Measurements from ENCODE around the gene SLN. TPM values are rescaled to one million over a fixed set of nuclear protein-coding genes. Genes with fewer than 3 reads are reported as not detected.

Gene SLN
- total RNA-seq, 1 experiment from 2014 or later = not detected

- Histone ChIP-seq H3K14ac (ENCODE audit: insufficient read depth, low read length) (no peak overlapping the region), H3T11ph (ENCODE audit: low read length) (no peak overlapping the region), H3K9ac (ENCODE audit: extremely low read depth, insufficient read length, low read length) (no peak overlapping the region), H2BK12ac (ENCODE audit: insufficient read length, low read depth, low read length) (no peak overlapping the region), H2AFZ (ENCODE audit: low read length) (no peak overlapping the region), H2BK120ac (ENCODE audit: low read depth, low read length, poor library complexity, severe bottlenecking) (no peak overlapping the region), H3K9me3 (ENCODE audit: control insufficient read depth, low read depth, low read length) (no peaks in the 10 kb centered on the region), H3K27me3 (ENCODE audit: insufficient read depth, low read length) (no peaks in the 10 kb centered on the region), H3K23me2 (ENCODE audit: insufficient read length, low read depth, low read length, poor library complexity, severe bottlenecking) (no peaks in the 10 kb centered on the region), H3K79me2 (ENCODE audit: insufficient read depth, low read length) (no peaks in the 10 kb centered on the region), H3K27ac (ENCODE audit: insufficient read length, low read depth, low read length) (no peak overlapping the region), H2BK20ac (ENCODE audit: low read depth, low read length, poor library complexity, severe bottlenecking) (no peak overlapping the region), H2BK5ac (ENCODE audit: insufficient read length, low read length) (no peak overlapping the region), H3K4ac (ENCODE audit: low read depth, low read length) (no peak overlapping the region), H3K56ac (ENCODE audit: insufficient read length, low read depth, low read length) (no peak overlapping the region), H2BK15ac (ENCODE audit: low read depth, low read length) (no peak overlapping the region), H3K4me1 (ENCODE audit: insufficient read depth, low read length) (peaks cover 10% of the 10 kb centered on the region; the same call in 1 of the 2 replicates), H3K18ac (ENCODE audit: insufficient read length, low read depth, low read length) (no peak overlapping the region), H2AK5ac (ENCODE audit: insufficient read length, low read length) (no peak overlapping the region), H4K20me1 (ENCODE audit: control insufficient read depth, insufficient read depth, insufficient read length) (no peaks in the 10 kb centered on the region), H3K23ac (ENCODE audit: insufficient read length, low read depth, low read length) (no peak overlapping the region), H4K5ac (ENCODE audit: insufficient read length, low read depth, low read length) (no peak overlapping the region), H3K79me1 (ENCODE audit: insufficient read depth, low read depth, low read length, poor library complexity, severe bottlenecking) (no peaks in the 10 kb centered on the region), H4K91ac (ENCODE audit: insufficient read length, low read depth, low read length) (no peak overlapping the region), H3K4me2 (ENCODE audit: insufficient read depth, insufficient read length, low read length) (no peak overlapping the region), H4K8ac (replicated peaks; ENCODE audit: insufficient read length, low read depth, low read length) (no peak overlapping the region)
- Mint-ChIP-seq H3K9me3 (peaks cover 0 to 4% of the 10 kb centered on the region in 2 experiments; a peak in 2 of 5 replicates), H3K27ac (no peak overlapping the region), H3K36me3 (ENCODE audit: insufficient read depth in 1 of 3, low read depth in 3 of 3) (no peaks in the 10 kb centered on the region; a peak in 2 of 7 replicates), H3K4me3 (no peak overlapping the region), H3K27me3 (ENCODE audit: low read depth) (peaks cover 4% of the 10 kb centered on the region), H3K4me1 (peaks cover 39 to 41% of the 10 kb centered on the region in 2 experiments)
- no CpG with 5 or more reads among the region's 3 CpGs for WGBS (ENCODE audit: extremely low coverage, insufficient read length, low lambda C conversion rate)
- no peak for DNase-seq
- no peak for TF ChIP-seq CTCF (conservative IDR thresholded peaks at IDR 0.05)
Measured at GRCh38 chr11:107704451-107704850, 7.4 kb downstream of the SLN start.
